GM06990 (cell line): ENCODE data around the gene MSTO1.

Experiments used
- DNase-seq: peaks from one replicate; pipeline ENCODE4 v3.0.0-alpha.2; 2011; ENCODE audit not compliant: insufficient read length; ENCODE audit errors: extremely low read depth
- H3K27me3 ChIP-seq: replicated peaks from 2 replicates; pipeline ENCODE4 v1.6.0; 2011; ENCODE audit warnings: low read length; ENCODE audit not compliant: control insufficient read depth, insufficient read depth
- H3K36me3 ChIP-seq: 2 replicates; pipeline ENCODE4 v1.5.1; 2011; ENCODE audit warnings: low read length; ENCODE audit not compliant: control insufficient read depth, insufficient read depth
- H3K4me3 ChIP-seq: replicated peaks from 2 replicates; pipeline ENCODE4 v1.5.1; 2011; ENCODE audit warnings: low read depth, mild to moderate bottlenecking, control low read depth, low read length
- CTCF ChIP-seq: IDR thresholded peaks from 2 replicates; pipeline ENCODE4 v1.5.1; 2011; ENCODE audit warnings: low read length, control low read depth, mild to moderate bottlenecking, inconsistent platforms; ENCODE audit not compliant: insufficient read depth, poor library complexity, severe bottlenecking

MSTO1 gene

GRCh38 chr1:155645034-155645598, 35.1 kb downstream of the MSTO1 start:
- H3K36me3 ChIP-seq = no peaks in the 10 kb centered on the region
- no peak overlapping the region for H3K4me3 ChIP-seq
- no peaks in the 10 kb centered on the region for H3K27me3 ChIP-seq
- DNase-seq = no peak
- no peak for TF ChIP-seq CTCF

DNA sequence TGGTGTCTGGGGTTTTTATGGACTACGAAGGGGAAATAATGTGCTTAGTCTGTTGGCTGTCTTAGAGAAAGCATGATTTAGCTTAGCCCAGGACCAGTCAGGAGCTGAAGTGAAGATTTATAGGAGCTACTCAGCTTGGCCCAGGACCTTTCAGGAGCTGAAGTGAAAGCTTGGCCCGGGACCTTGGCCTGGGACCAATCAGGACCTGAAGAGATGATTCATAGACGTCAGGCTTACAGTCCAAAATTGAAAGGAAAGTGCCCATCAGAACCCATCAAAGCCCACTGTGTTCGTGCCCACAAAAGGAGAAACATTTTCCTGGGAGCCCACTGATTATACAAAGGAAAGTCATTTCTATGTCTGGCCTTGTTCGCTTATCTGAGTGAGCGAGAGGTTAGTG, 35.6 kb downstream of the MSTO1 start:
- no peak overlapping the region for H3K4me3 ChIP-seq
- no peaks in the 10 kb centered on the region for H3K36me3 ChIP-seq
- TF ChIP-seq CTCF = no peak
- no peaks in the 10 kb centered on the region for H3K27me3 ChIP-seq
- DNase-seq = no peak

- H3K27me3 ChIP-seq = no peaks in the 10 kb centered on the region
- no peaks in the 10 kb centered on the region for H3K36me3 ChIP-seq
- no peak for TF ChIP-seq CTCF
- DNase-seq = no peak
- no peak overlapping the region for H3K4me3 ChIP-seq
These were observed 36.3 kb downstream of the MSTO1 start for GRCh38 chr1:155646307-155646706.

DNA sequence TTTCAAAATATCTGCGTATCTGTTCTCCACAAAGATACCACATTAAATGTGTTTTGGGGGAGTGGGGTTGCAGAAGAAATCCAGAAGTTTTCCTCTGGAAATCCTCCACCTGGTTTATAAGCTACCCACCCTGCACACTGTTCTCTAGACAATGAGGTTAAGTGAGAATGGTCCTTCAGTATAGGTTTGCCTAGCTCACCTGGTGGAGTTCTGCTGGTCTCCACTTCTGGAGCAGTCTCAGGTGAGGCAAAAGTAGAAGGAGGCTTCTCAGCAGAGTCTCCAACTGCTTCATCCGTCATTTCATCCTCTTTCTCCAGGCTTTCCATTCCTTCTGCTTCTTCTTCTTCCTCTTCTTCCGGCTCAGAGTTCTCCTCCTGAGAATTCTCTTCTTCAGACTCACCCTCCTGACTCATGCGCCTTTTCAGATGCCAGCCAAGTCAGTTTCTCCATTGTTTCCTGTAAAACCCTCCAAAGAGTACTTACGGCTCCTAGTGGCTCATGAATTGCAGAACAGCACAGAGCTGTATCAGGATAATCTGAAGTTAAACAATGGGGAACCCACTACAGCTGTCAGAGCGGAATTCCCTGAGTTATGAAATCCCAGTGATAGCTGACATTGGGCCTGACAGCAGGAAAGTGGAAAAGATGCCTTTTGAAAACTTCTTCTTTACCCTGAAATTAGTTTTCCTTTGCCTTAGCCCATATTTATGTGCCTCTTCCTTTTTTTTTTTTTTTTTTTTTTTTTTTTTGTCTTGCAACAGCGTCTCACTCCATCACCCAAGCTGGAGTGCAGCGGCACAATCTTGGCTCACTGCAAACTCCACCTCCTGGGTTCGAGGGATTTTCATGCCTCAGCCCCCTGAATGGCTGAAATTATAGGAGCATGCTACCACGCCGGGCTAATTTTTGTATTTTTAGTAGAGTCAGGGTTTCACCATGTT, 38.5 kb downstream of the MSTO1 start:
- no peak for DNase-seq
- peak; percentile 12 for TF ChIP-seq CTCF
- Histone ChIP-seq H3K27me3 (no peaks in the 10 kb centered on the region), H3K4me3 (no peak overlapping the region), H3K36me3 (no peaks in the 10 kb centered on the region)

GRCh38 chr1:155649676-155650075, 39.7 kb downstream of the MSTO1 start:
- H3K36me3 ChIP-seq = no peaks in the 10 kb centered on the region
- no peaks in the 10 kb centered on the region for H3K27me3 ChIP-seq
- no peak for DNase-seq
- TF ChIP-seq CTCF = no peak
- H3K4me3 ChIP-seq = no peak overlapping the region
